ENCODE measurements around the gene LYZL1. TPM values are rescaled to one million over a fixed set of nuclear protein-coding genes. Genes with fewer than 3 reads are reported as not detected.
"Not testable (repeated sequence)": the region's sequence is repeated elsewhere in the genome, so short reads cannot be mapped to it uniquely, and the experiment has no call there.

Gene LYZL1
- total RNA-seq, 1 experiment from 2014 or later: not detected

- Histone ChIP-seq H4K20me1 (ENCODE audit: insufficient read depth) (no peaks in the 10 kb centered on the region), H3K9me3 (ENCODE audit: insufficient read depth, low read depth) (no peaks in the 10 kb centered on the region), H3K27me3 (ENCODE audit: insufficient read depth, low read depth) (no peaks in the 10 kb centered on the region), H3K27ac (no peak overlapping the region), H2AFZ (no peak overlapping the region), H3F3A (ENCODE audit: insufficient read depth, low read depth) (no peaks in the 10 kb centered on the region), H3K4me2 (no peak overlapping the region), H3K9me2 (ENCODE audit: insufficient read depth) (no peaks in the 10 kb centered on the region), H3K36me3 (ENCODE audit: low read depth) (no peaks in the 10 kb centered on the region), H3K4me1 (replicated peaks; ENCODE audit: insufficient read depth) (no peaks in the 10 kb centered on the region), H3K4me3 (no peak overlapping the region), H3K79me2 (ENCODE audit: low read depth) (no peaks in the 10 kb centered on the region)
- TF ChIP-seq EZH2 (IDR thresholded peaks at IDR 0.05; ENCODE audit: low read depth): no peak
- TF ChIP-seq, protein P1, sequence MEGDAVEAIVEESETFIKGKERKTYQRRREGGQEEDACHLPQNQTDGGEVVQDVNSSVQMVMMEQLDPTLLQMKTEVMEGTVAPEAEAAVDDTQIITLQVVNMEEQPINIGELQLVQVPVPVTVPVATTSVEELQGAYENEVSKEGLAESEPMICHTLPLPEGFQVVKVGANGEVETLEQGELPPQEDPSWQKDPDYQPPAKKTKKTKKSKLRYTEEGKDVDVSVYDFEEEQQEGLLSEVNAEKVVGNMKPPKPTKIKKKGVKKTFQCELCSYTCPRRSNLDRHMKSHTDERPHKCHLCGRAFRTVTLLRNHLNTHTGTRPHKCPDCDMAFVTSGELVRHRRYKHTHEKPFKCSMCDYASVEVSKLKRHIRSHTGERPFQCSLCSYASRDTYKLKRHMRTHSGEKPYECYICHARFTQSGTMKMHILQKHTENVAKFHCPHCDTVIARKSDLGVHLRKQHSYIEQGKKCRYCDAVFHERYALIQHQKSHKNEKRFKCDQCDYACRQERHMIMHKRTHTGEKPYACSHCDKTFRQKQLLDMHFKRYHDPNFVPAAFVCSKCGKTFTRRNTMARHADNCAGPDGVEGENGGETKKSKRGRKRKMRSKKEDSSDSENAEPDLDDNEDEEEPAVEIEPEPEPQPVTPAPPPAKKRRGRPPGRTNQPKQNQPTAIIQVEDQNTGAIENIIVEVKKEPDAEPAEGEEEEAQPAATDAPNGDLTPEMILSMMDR (conservative IDR thresholded peaks at IDR 0.05): no peak
- intact Hi-C loops (cut with micrococcal nuclease; ENCODE audit: unreplicated experiment): no loop called here
- no peak for DNase-seq
- no TSS peak for BruUV-seq (replicated peaks)
- ChIA-PET POLR2A (ENCODE audit: unreplicated experiment) (no interaction called here), CTCF (no interaction called here)
These were observed 43.3 kb downstream of the LYZL1 start for GRCh38 chr10:29332061-29332760.

DNA sequence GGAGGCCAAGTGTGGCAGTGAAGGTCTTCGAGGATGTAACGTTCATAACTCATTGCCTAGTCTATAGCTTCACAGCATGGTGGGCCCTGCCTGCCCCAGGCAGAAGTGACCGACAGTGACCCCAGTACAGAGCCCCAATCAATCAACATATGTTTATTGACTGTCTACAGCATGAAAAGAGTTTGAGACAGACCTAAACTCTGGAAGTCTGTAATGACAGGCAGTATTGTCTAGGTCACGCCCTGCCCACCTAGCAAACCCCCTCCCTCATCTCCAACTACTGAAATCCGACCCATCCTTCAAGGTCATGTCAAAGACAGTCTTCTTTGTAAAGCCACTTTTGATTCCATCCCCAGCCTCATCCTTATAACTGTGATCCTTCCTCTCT lies 43.9 kb downstream of the LYZL1 start:
- H3K4me2 ChIP-seq: no peak overlapping the region
- H3K27ac ChIP-seq: no peak overlapping the region
- no peaks in the 10 kb centered on the region for H3K36me3 ChIP-seq (ENCODE audit: low read depth)
- intact Hi-C loops (cut with micrococcal nuclease; ENCODE audit: unreplicated experiment): no loop called here
- no peak for TF ChIP-seq EZH2 (IDR thresholded peaks at IDR 0.05; ENCODE audit: low read depth)
- TF ChIP-seq, protein P1 (conservative IDR thresholded peaks at IDR 0.05): no peak
- no TSS peak for BruUV-seq (replicated peaks)
- H2AFZ ChIP-seq: no peak overlapping the region
- H3K4me3 ChIP-seq: no peak overlapping the region
- H3K9me3 ChIP-seq (ENCODE audit: insufficient read depth, low read depth): no peaks in the 10 kb centered on the region
- ChIA-PET CTCF (no interaction called here), POLR2A (ENCODE audit: unreplicated experiment) (no interaction called here)
- H3K79me2 ChIP-seq (ENCODE audit: low read depth): no peaks in the 10 kb centered on the region
- H4K20me1 ChIP-seq (ENCODE audit: insufficient read depth): no peaks in the 10 kb centered on the region
- H3K4me1 ChIP-seq (replicated peaks; ENCODE audit: insufficient read depth): no peaks in the 10 kb centered on the region
- DNase-seq: no peak
- H3K9me2 ChIP-seq (ENCODE audit: insufficient read depth): no peaks in the 10 kb centered on the region
- H3K27me3 ChIP-seq (ENCODE audit: insufficient read depth, low read depth): no peaks in the 10 kb centered on the region
- no peaks in the 10 kb centered on the region for H3F3A ChIP-seq (ENCODE audit: insufficient read depth, low read depth)

- H3K9me3 ChIP-seq (ENCODE audit: insufficient read depth, low read depth); CTCF ChIA-PET; H3K27me3 ChIP-seq (ENCODE audit: insufficient read depth, low read depth); H3K9me2 ChIP-seq (ENCODE audit: insufficient read depth); H3K27ac ChIP-seq; DNase-seq; H3K4me1 ChIP-seq (replicated peaks; ENCODE audit: insufficient read depth); H3K4me3 ChIP-seq; H2AFZ ChIP-seq; H3K4me2 ChIP-seq; BruUV-seq (replicated peaks); H3K79me2 ChIP-seq (ENCODE audit: low read depth); H3F3A ChIP-seq (ENCODE audit: insufficient read depth, low read depth); intact Hi-C loops (cut with micrococcal nuclease; ENCODE audit: unreplicated experiment); H3K36me3 ChIP-seq (ENCODE audit: low read depth); H4K20me1 ChIP-seq (ENCODE audit: insufficient read depth); POLR2A ChIA-PET (ENCODE audit: unreplicated experiment): not testable (repeated sequence)
These were observed 48.7 kb downstream of the LYZL1 start for GRCh38 chr10:29337526-29337925.

GRCh38 chr10:29343607-29344038 lies 54.8 kb downstream of the LYZL1 start:
- H3K4me1 ChIP-seq (replicated peaks; ENCODE audit: insufficient read depth): no peaks in the 10 kb centered on the region
- H2AFZ ChIP-seq: no peak overlapping the region
- DNase-seq: no peak
- intact Hi-C loops (cut with micrococcal nuclease; ENCODE audit: unreplicated experiment): no loop called here
- H3K9me3 ChIP-seq (ENCODE audit: insufficient read depth, low read depth): no peaks in the 10 kb centered on the region
- no peaks in the 10 kb centered on the region; the same call in 1 of the 2 replicates for H3K27me3 ChIP-seq (ENCODE audit: insufficient read depth, low read depth)
- ChIA-PET CTCF (no interaction called here), POLR2A (ENCODE audit: unreplicated experiment) (no interaction called here)
- no peak overlapping the region for H3K4me3 ChIP-seq
- H3K9me2 ChIP-seq (ENCODE audit: insufficient read depth): no peaks in the 10 kb centered on the region
- H3F3A ChIP-seq (ENCODE audit: insufficient read depth, low read depth): no peaks in the 10 kb centered on the region
- BruUV-seq (replicated peaks): no TSS peak
- no peaks in the 10 kb centered on the region for H4K20me1 ChIP-seq (ENCODE audit: insufficient read depth)
- H3K27ac ChIP-seq: no peak overlapping the region
- no peak overlapping the region for H3K4me2 ChIP-seq
- TF ChIP-seq EZH2 (IDR thresholded peaks at IDR 0.05; ENCODE audit: low read depth): no peak
- TF ChIP-seq, protein P1 (conservative IDR thresholded peaks at IDR 0.05): no peak
- H3K36me3 ChIP-seq (ENCODE audit: low read depth): no peaks in the 10 kb centered on the region
- H3K79me2 ChIP-seq (ENCODE audit: low read depth): no peaks in the 10 kb centered on the region
